Trophoblast cell (in vitro differentiated cells and primary cell): ENCODE data around the gene MXI1.
A peak's percentile ranks its signal among the peaks of the same experiment; 100 is the strongest.
"Not testable (repeated sequence)": the region's sequence is repeated elsewhere in the genome, so short reads cannot be mapped to it uniquely, and the experiment has no call there.

Experiments used
- DNase-seq, 2 donors: peaks; one replicate each; pipeline ENCODE4 v3.0.0-alpha.2; 2016
- H2AFZ ChIP-seq: 2 replicates; pipeline ENCODE4 v1.6.1; 2013; ENCODE audit warnings: low read length, moderate library complexity, mild to moderate bottlenecking; ENCODE audit not compliant: insufficient read depth, poor library complexity
- H2AK5ac ChIP-seq: 2 replicates; pipeline ENCODE4 v1.6.1; 2013; ENCODE audit warnings: mild to moderate bottlenecking, low read length
- H2BK120ac ChIP-seq: 2 replicates; pipeline ENCODE4 v1.6.1; 2013; ENCODE audit warnings: low read length, mild to moderate bottlenecking, moderate library complexity; ENCODE audit not compliant: insufficient read depth, poor library complexity
- H2BK12ac ChIP-seq: 2 replicates; pipeline ENCODE4 v1.6.1; 2013; ENCODE audit warnings: mild to moderate bottlenecking, low read length, moderate library complexity
- H2BK5ac ChIP-seq: 2 replicates; pipeline ENCODE4 v1.6.1; 2013; ENCODE audit warnings: low read length, low read depth, moderate library complexity, mild to moderate bottlenecking; ENCODE audit not compliant: poor library complexity
- H3K14ac ChIP-seq: 2 replicates; pipeline ENCODE4 v1.6.1; 2013; ENCODE audit warnings: mild to moderate bottlenecking, low read length
- H3K18ac ChIP-seq: 2 replicates; pipeline ENCODE4 v1.6.1; 2013; ENCODE audit warnings: mild to moderate bottlenecking, low read length
- H3K23ac ChIP-seq: 2 replicates; pipeline ENCODE4 v1.6.1; 2013; ENCODE audit warnings: low read length
- H3K27ac ChIP-seq: 2 replicates; pipeline ENCODE4 v1.5.1; 2013; ENCODE audit warnings: low read depth, mild to moderate bottlenecking, inconsistent platforms, low read length, moderate library complexity
- H3K27me3 ChIP-seq: 2 replicates; pipeline ENCODE4 v1.6.1; 2013; ENCODE audit warnings: inconsistent platforms, mild to moderate bottlenecking, low read length, moderate library complexity; ENCODE audit not compliant: insufficient read depth
- H3K36me3 ChIP-seq, 2 experiments: 1 replicate in 1 of 2; 2 replicates in 1 of 2; pipeline ENCODE4 v1.6.1; 2013; ENCODE audit warnings: low read length in 2 of 2, mild to moderate bottlenecking in 2 of 2, moderate library complexity in 1 of 2; ENCODE audit not compliant: insufficient read depth in 2 of 2, control insufficient read depth in 1 of 2
- H3K4ac ChIP-seq: 2 replicates; pipeline ENCODE4 v1.6.1; 2013; ENCODE audit warnings: low read depth, mild to moderate bottlenecking, low read length, moderate library complexity
- H3K4me1 ChIP-seq, 2 experiments: 1 replicate in 1 of 2; 2 replicates in 1 of 2; pipeline ENCODE4 v1.6.1; 2013; ENCODE audit warnings: low read length in 2 of 2, mild to moderate bottlenecking in 2 of 2, moderate library complexity in 1 of 2; ENCODE audit not compliant: insufficient read depth in 2 of 2, control insufficient read depth in 1 of 2
- H3K4me2 ChIP-seq: 2 replicates; pipeline ENCODE4 v1.6.1; 2013; ENCODE audit warnings: inconsistent platforms, mild to moderate bottlenecking, low read length, moderate library complexity
- H3K4me3 ChIP-seq: 2 replicates; pipeline ENCODE4 v1.5.1; 2013; ENCODE audit warnings: mild to moderate bottlenecking, low read depth, low read length, inconsistent platforms
- H3K79me1 ChIP-seq: one replicate; pipeline ENCODE4 v1.6.1; 2013; ENCODE audit warnings: low read length
- H3K79me2 ChIP-seq: 2 replicates; pipeline ENCODE4 v1.6.1; 2013; ENCODE audit warnings: low read length, mild to moderate bottlenecking; ENCODE audit not compliant: control insufficient read depth, insufficient read depth, poor library complexity
- H3K9ac ChIP-seq: 2 replicates; pipeline ENCODE4 v1.6.1; 2013; ENCODE audit warnings: mild to moderate bottlenecking, low read length
- H3K9me3 ChIP-seq: 2 replicates; pipeline ENCODE4 v1.6.1; 2013; ENCODE audit warnings: low read depth, mild to moderate bottlenecking, control low read depth, inconsistent platforms, low read length; ENCODE audit not compliant: insufficient read depth
- H4K12ac ChIP-seq: 2 replicates; pipeline ENCODE4 v1.6.1; 2013; ENCODE audit warnings: low read depth, mild to moderate bottlenecking, low read length, moderate library complexity
- H4K8ac ChIP-seq: 2 replicates; pipeline ENCODE4 v1.6.1; 2013; ENCODE audit warnings: low read depth, mild to moderate bottlenecking, low read length, moderate library complexity
- H4K91ac ChIP-seq: one replicate; pipeline ENCODE4 v1.6.1; 2013; ENCODE audit warnings: low read depth, mild to moderate bottlenecking, low read length, moderate library complexity
- WGBS: extraction: QIAGEN DNeasy Blood & Tissue Kit; methylation state at CpG from one replicate; pipeline ENCODE4 v1.1.7; 2013; ENCODE audit warnings: missing lambda C conversion rate; ENCODE audit not compliant: insufficient read length, insufficient coverage; ENCODE audit errors: extremely low coverage; 5-methylcytosine and 5-hydroxymethylcytosine counted together

MXI1 gene

DNA sequence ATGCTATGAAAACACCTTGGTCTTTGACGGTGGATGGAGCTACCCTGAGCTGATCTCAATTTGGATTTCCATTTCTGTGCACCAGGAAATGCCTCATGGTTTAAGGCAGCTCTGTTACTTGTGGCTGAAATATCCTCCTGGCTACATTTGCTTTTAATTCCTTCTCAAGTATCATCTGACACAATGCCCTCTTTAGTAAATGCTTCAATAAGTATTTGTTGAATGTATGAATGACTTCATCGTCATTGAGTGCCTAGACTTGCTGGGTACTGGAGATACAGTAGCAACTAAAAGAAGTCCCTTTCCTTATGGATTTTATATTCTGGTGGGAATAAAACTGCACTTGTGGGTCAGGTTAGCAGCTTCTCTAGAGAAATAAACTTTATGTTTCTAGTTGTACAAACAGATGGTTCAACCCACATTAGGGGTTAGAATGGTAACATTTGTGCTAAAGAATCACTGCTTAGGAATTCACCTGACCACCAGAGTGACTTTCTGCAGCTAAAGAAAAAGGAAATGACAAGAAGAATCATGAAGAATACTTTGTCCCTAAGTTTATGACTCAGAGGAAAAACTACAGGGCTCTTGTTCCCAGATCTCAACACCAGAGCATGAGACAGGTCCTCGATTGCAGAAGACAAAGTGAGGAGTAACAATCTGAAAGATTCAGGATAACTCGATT lies 119.1 kb downstream of the MXI1 start:
- Histone ChIP-seq H3K4me2 (no peak overlapping the region), H2BK120ac (no peak overlapping the region), H2BK12ac (no peak overlapping the region), H4K12ac (no peak overlapping the region), H3K79me2 (no peaks in the 10 kb centered on the region), H2AK5ac (no peak overlapping the region), H3K9me3 (peaks cover 13% of the 10 kb centered on the region), H2AFZ (no peak overlapping the region), H3K4ac (no peak overlapping the region), H3K9ac (no peak overlapping the region), H3K27me3 (no peaks in the 10 kb centered on the region), H4K8ac (no peak overlapping the region), H3K36me3 (no peaks in the 10 kb centered on the region), H3K4me3 (no peak overlapping the region), H2BK5ac (no peak overlapping the region), H4K91ac (no peak overlapping the region), H3K18ac (no peak overlapping the region), H3K23ac (no peak overlapping the region), H3K27ac (no peak overlapping the region), H3K79me1 (no peaks in the 10 kb centered on the region), H3K4me1 (peaks cover 0 to 4% of the 10 kb centered on the region in 2 experiments), H3K14ac (no peak overlapping the region)
- no CpG with 5 or more reads among the region's 4 CpGs for WGBS
- DNase-seq: no peak

GRCh38 chr10:110327262-110327914 lies 120.0 kb downstream of the MXI1 start:
- Histone ChIP-seq H3K79me1 (no peaks in the 10 kb centered on the region), H3K4ac (no peak overlapping the region), H2AFZ (no peak overlapping the region), H2BK120ac (no peak overlapping the region), H2BK5ac (no peak overlapping the region), H4K8ac (no peak overlapping the region), H2BK12ac (no peak overlapping the region), H3K79me2 (no peaks in the 10 kb centered on the region), H2AK5ac (no peak overlapping the region), H4K91ac (no peak overlapping the region), H3K23ac (no peak overlapping the region), H3K36me3 (no peaks in the 10 kb centered on the region), H3K4me2 (no peak overlapping the region), H3K14ac (no peak overlapping the region), H4K12ac (no peak overlapping the region), H3K9me3 (peaks cover 14% of the 10 kb centered on the region), H3K27me3 (no peaks in the 10 kb centered on the region), H3K4me1 (peaks cover 0 to 4% of the 10 kb centered on the region in 2 experiments), H3K27ac (no peak overlapping the region), H3K4me3 (no peak overlapping the region), H3K9ac (no peak overlapping the region), H3K18ac (no peak overlapping the region)
- peak in 1 of 2 donors; percentile 55 for DNase-seq
- no CpG with 5 or more reads among the region's 5 CpGs for WGBS

GRCh38 chr10:110330675-110331074 lies 123.3 kb downstream of the MXI1 start:
- Histone ChIP-seq H4K91ac (no peak overlapping the region), H2BK120ac (no peak overlapping the region), H3K9me3 (peaks cover 14% of the 10 kb centered on the region), H3K4me1 (peaks cover 0 to 4% of the 10 kb centered on the region in 2 experiments), H2BK12ac (no peak overlapping the region), H2BK5ac (no peak overlapping the region), H3K79me2 (no peaks in the 10 kb centered on the region), H3K27ac (no peak overlapping the region), H3K4me2 (no peak overlapping the region), H3K36me3 (no peaks in the 10 kb centered on the region), H3K14ac (no peak overlapping the region), H4K12ac (no peak overlapping the region), H3K9ac (no peak overlapping the region), H4K8ac (no peak overlapping the region), H3K79me1 (no peaks in the 10 kb centered on the region), H2AK5ac (no peak overlapping the region), H3K23ac (no peak overlapping the region), H3K27me3 (no peaks in the 10 kb centered on the region), H3K4me3 (no peak overlapping the region), H3K18ac (no peak overlapping the region), H3K4ac (no peak overlapping the region), H2AFZ (no peak overlapping the region)
- no CpG with 5 or more reads among the region's 6 CpGs for WGBS
- DNase-seq: no peak

GRCh38 chr10:110331226-110331795 lies 123.9 kb downstream of the MXI1 start:
- no CpG with 5 or more reads among the region's 32 CpGs for whole genome bisulfite sequencing

More at GRCh38 chr10:110331226-110331795, 123.9 kb downstream of the MXI1 start:
- not testable (repeated sequence) for H3K14ac ChIP-seq, H3K4me2 ChIP-seq, H3K79me2 ChIP-seq, H3K18ac ChIP-seq, H4K12ac ChIP-seq, H4K91ac ChIP-seq, H3K23ac ChIP-seq, H3K36me3 ChIP-seq, H4K8ac ChIP-seq, H3K4me1 ChIP-seq, H3K27me3 ChIP-seq, H2AK5ac ChIP-seq, H3K4me3 ChIP-seq, H2BK120ac ChIP-seq, DNase-seq, H2BK12ac ChIP-seq, H2BK5ac ChIP-seq, H3K27ac ChIP-seq, H3K9ac ChIP-seq, H2AFZ ChIP-seq, H3K79me1 ChIP-seq, H3K4ac ChIP-seq
- H3K9me3 ChIP-seq: peaks cover 14% of the 10 kb centered on the region
